HEK293T (cell line): ENCODE data around the gene ACOT12.

ENCODE experiments used
- CTCF ChIA-PET: fragments of 350-600 bp; formaldehyde crosslinking; extraction: SDS; loops from one replicate; lab custom pipeline; 2021; ENCODE audit warnings: antibody characterized with exemption, inconsistent platforms; lab: Yijun Ruan, JAX
- POLR2A ChIA-PET: fragments of 350-600 bp; formaldehyde crosslinking; extraction: SDS; loops from one replicate; lab custom pipeline; 2020; ENCODE audit warnings: antibody characterized with exemption, inconsistent platforms; lab: Yijun Ruan, JAX
- DNase-seq: peaks from one replicate; pipeline ENCODE4 v3.0.0; 2012; ENCODE audit warnings: mixed read lengths; ENCODE audit errors: extremely low spot score
- ARNT ChIP-seq: fragments of 450-650 bp; IDR thresholded peaks from 2 replicates; pipeline ENCODE4 v1.6.1; 2017; ENCODE audit warnings: mild to moderate bottlenecking
- BHLHE40 ChIP-seq: fragments of 450-650 bp; IDR thresholded peaks from 2 replicates; pipeline ENCODE4 v1.6.1; 2016; ENCODE audit warnings: mild to moderate bottlenecking, moderate library complexity, borderline replicate concordance
- CTBP1 ChIP-seq: fragments of 450-650 bp; IDR thresholded peaks from 2 replicates; pipeline ENCODE4 v1.6.1; 2016; ENCODE audit warnings: borderline replicate concordance
- ELF4 ChIP-seq: fragments of 450-650 bp; IDR thresholded peaks from 2 replicates; pipeline ENCODE4 v1.6.1; 2017; ENCODE audit warnings: antibody characterized with exemption
- FOXA1 ChIP-seq: fragments of 450-650 bp; IDR thresholded peaks from 2 replicates; pipeline ENCODE4 v1.6.1; 2016; ENCODE audit warnings: mild to moderate bottlenecking
- FOXK2 ChIP-seq: fragments of 450-650 bp; IDR thresholded peaks from 2 replicates; pipeline ENCODE4 v1.6.1; 2016; ENCODE audit warnings: mild to moderate bottlenecking
- FOXM1 ChIP-seq: fragments of 450-650 bp; IDR thresholded peaks from 2 replicates; pipeline ENCODE4 v1.6.1; 2017; ENCODE audit warnings: mild to moderate bottlenecking, borderline replicate concordance
- HDGF ChIP-seq: fragments of 450-650 bp; IDR thresholded peaks from 2 replicates; pipeline ENCODE4 v1.6.1; 2017; ENCODE audit warnings: antibody characterized with exemption, borderline replicate concordance
- L3MBTL2 ChIP-seq: fragments of 450-650 bp; conservative IDR thresholded peaks from 2 replicates; pipeline ENCODE4 v1.6.1; 2016; ENCODE audit warnings: mild to moderate bottlenecking
- LEF1 ChIP-seq: fragments of 450-650 bp; IDR thresholded peaks from 2 replicates; pipeline ENCODE4 v1.6.1; 2017; ENCODE audit warnings: mild to moderate bottlenecking, borderline replicate concordance
- NFRKB ChIP-seq: fragments of 450-650 bp; IDR thresholded peaks from 2 replicates; pipeline ENCODE4 v1.6.1; 2016; ENCODE audit warnings: mild to moderate bottlenecking, moderate library complexity
- PKNOX1 ChIP-seq: fragments of 450-650 bp; IDR thresholded peaks from 2 replicates; pipeline ENCODE4 v1.6.1; 2016
- SP1 ChIP-seq: fragments of 450-650 bp; IDR thresholded peaks from 2 replicates; pipeline ENCODE4 v1.6.1; 2017
- SUZ12 ChIP-seq: fragments of 450-650 bp; IDR thresholded peaks from 2 replicates; pipeline ENCODE4 v1.6.1; 2016; ENCODE audit warnings: mild to moderate bottlenecking
- TARDBP ChIP-seq: fragments of 450-650 bp; IDR thresholded peaks from 2 replicates; pipeline ENCODE4 v1.6.1; 2016
- ZNF384 ChIP-seq: fragments of 450-650 bp; IDR thresholded peaks from 2 replicates; pipeline ENCODE4 v1.6.1; 2016

The ACOT12 gene

DNA sequence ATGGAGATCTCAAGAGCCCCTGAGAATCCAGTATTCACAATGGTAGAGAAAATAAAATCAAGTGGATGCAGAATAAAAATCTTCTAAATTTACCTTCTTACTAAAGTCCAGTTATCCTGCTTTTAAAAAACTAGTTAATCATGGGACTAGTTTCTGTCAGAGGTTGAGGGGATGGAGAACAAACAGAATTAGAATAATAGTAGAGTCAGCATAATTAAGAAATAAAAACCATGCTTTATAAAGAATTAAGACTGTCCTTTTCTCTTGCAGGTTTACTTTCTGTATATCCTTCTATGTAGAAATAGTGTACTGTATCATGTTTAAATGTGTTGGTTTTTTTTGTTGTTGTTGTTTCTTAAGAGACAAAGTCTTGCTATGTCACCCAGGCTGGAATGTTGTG is 23.0 kb downstream of the ACOT12 start:
- TF ChIP-seq ELF4 (no peak), SP1 (no peak), FOXM1 (no peak), TARDBP (no peak), ARNT (no peak), BHLHE40 (no peak), PKNOX1 (no peak), FOXK2 (no peak), FOXA1 (no peak), NFRKB (no peak), LEF1 (no peak), L3MBTL2 (no peak)
- no peak for DNase-seq
- POLR2A ChIA-PET: no interaction called here
- CTCF ChIA-PET: no interaction called here

DNA sequence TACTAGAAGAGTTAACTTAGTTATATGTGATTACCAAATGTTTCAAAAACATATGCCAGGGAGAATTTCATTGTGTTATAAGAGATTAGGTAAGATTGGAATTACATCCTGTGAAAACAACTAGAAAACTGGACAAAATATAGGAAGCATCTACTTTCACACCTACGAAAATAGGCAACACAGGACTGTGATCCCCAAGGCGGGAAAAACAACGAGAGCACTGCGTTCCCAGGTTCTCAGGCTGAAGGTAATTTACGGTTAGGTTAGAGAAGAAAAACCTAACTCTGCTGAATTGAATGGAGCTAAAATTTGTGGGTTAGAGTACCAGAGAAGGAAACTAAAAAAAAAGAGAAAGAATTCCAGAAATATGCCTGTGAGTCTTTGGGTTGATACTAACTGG is 28.4 kb downstream of the ACOT12 start:
- no peak for TF ChIP-seq ELF4
- TF ChIP-seq FOXA1: no peak
- TF ChIP-seq SUZ12: no peak
- TF ChIP-seq SP1: no peak
- no peak for TF ChIP-seq LEF1
- TF ChIP-seq ARNT: no peak
- no peak for TF ChIP-seq CTBP1
- TF ChIP-seq BHLHE40: no peak
- TF ChIP-seq FOXK2: no peak
- TF ChIP-seq ZNF384: no peak
- no peak for TF ChIP-seq FOXM1
- TF ChIP-seq NFRKB: no peak
- TF ChIP-seq L3MBTL2: no peak
- no peak for DNase-seq
- POLR2A ChIA-PET: no interaction called here
- CTCF ChIA-PET: no interaction called here

DNA sequence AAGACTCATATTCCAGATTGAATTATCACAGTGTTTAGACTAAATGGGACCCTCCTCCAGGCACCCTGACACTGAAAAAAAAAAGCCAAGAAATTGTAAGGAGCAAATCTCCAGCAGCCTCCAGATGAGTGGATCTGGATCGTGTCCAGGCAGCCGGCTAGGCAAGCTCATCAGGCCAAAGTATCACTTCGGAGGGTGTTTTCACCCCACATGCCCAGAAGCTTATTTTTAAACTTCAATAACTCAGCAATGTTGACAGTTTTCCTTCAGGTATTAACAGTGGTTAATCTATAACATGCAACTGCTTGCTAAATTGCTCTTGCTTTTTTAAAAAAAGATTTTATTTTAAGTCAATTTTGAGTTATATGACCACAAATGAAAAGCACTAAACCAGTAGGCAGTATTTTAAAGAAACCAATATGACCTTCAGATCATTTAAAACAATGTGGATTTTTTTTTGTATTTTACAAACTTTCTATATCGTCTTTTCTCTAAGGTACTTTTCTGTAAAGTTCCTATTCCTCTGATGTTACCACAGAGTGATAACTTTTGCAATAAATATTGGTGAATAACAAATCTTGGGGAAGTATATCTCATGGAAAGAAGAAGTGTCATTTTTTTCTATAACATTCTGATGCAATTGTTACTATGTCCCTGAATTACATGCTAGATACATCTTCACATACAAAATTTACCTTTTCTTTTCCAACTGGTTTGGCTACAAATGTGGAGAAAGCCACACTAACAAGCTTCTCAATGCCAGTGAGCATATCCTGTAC is 30.7 kb downstream of the ACOT12 start:
- ChIA-PET CTCF (no interaction called here), POLR2A (no interaction called here)
- TF ChIP-seq FOXM1 (no peak), LEF1 (no peak), SP1 (no peak), BHLHE40 (no peak), SUZ12 (no peak)
- DNase-seq: no peak

DNA sequence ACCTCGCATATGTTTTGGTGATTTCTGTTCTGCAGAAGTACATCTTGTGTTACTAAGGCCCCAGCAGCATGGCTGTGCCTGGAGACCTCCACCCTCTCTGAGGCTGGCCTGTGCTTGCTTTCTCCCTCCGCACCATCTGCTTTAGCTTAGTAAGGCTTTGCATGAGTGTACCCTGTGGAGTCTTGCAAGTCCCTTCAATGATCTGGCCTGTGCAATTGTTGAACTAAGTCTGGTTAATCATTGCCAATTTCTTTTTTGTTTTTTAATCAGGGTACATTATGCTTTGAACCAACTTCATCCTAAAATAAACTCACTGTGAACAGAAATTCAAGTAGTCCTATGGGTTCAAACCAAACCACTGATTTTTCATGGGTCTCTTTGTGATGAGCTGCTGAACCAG is 32.3 kb downstream of the ACOT12 start:
- no peak for DNase-seq
- POLR2A ChIA-PET: no interaction called here
- CTCF ChIA-PET: no interaction called here
- TF ChIP-seq CTBP1 (no peak), LEF1 (no peak), FOXK2 (no peak), BHLHE40 (no peak), FOXM1 (no peak), HDGF (no peak), NFRKB (no peak), PKNOX1 (no peak), TARDBP (no peak)

DNA sequence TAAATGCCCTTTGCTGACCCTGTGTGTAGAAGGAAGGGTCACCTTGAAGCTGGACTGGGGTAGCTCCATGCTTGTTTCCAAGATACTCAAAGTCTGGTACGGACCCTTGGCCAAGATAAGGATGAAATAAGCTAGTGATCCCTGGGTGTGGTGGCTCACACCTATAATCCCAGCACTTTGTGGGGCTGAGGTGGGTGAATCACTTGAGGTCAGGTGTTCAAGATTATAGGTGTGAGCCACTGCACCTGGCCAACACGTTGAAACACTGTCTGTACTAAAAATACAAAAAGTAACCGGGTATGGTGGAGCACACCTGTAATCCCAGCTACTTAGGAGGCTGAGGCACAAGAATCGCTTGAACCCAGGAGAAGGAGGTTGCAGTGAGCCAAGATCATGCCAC is 33.3 kb downstream of the ACOT12 start:
- CTCF ChIA-PET: no interaction called here
- POLR2A ChIA-PET: interaction anchor here (0.7 kb wide), 1 partner anchor 691 kb away, joined by 3 read pairs; no protein-coding TSS in a partner anchor
- no peak for DNase-seq
- no peak for TF ChIP-seq FOXA1

DNA sequence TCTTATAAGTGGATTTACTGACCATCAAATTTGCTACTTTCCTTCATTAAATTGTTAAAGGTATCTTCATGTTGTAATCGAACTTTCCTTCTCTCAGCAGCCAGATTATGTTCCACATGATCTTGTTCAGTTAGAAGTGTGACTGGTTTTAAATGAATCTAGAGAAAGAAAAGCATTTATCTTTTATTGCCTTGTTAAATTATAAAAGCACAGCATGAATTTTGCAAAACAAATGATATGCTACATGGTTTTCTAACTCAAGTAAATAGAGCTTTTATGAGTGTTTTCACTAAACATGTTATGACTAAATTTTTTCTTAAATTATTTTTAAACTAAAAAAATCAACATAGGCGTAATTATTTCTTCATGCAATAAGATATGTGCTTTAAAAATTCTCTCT is 34.1 kb downstream of the ACOT12 start:
- CTCF ChIA-PET: no interaction called here
- DNase-seq: no peak
- TF ChIP-seq HDGF (no peak), BHLHE40 (no peak), SP1 (no peak), SUZ12 (no peak), FOXA1 (no peak), ARNT (no peak), ELF4 (no peak), NFRKB (no peak), L3MBTL2 (no peak), TARDBP (no peak), ZNF384 (no peak)
- POLR2A ChIA-PET: interaction anchor here (0.5 to 0.7 kb wide), 2 partner anchors 59 to 690 kb away, joined by 3 read pairs; no protein-coding TSS in a partner anchor

- no peak for TF ChIP-seq BHLHE40
- no peak for TF ChIP-seq LEF1
- no peak for TF ChIP-seq FOXK2
- TF ChIP-seq HDGF: no peak
- no peak for TF ChIP-seq ZNF384
- no peak for TF ChIP-seq FOXA1
- TF ChIP-seq SUZ12: no peak
- no peak for TF ChIP-seq FOXM1
- no peak for TF ChIP-seq TARDBP
- TF ChIP-seq ELF4: no peak
- TF ChIP-seq SP1: no peak
- no peak for TF ChIP-seq CTBP1
- CTCF ChIA-PET: no interaction called here
- no peak for DNase-seq
- POLR2A ChIA-PET: interaction anchor here (0.5 kb wide), 1 partner anchor 58 kb away, joined by 3 read pairs; no protein-coding TSS in a partner anchor
Measured at GRCh38 chr5:81359108-81359507, 34.8 kb downstream of the ACOT12 start.
